Measurements from ENCODE around the gene CNTN4. TPM values are rescaled to one million over a fixed set of nuclear protein-coding genes. Genes with fewer than 3 reads are reported as not detected.

CNTN4 gene
- total RNA-seq, 6 experiments from 2014 or later, result 1.5 to 3.9 (median 1.7) TPM

DNA sequence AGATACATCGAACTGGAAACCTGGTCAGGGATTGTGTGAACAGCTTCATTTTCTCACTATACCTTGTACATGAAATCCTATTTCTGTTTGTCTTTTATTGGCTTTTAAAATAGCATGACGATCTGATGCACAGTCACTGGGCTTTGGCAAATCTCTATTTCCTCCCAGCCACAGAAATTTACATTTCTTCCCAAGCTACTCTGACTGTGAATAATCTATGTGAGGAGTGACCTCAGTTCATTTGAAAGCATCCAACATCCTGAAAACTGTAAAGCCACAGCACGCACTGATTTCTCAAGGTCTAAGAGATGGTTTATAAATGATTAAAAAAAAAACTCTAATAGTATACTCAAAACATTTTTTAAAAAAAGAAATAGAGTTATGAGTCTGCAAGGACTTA lies 561.2 kb downstream of the CNTN4 start:
- Histone ChIP-seq H3K4me3 (no peak overlapping the region), H3K4me1 (no peaks in the 10 kb centered on the region), H3K27ac (no peak overlapping the region), H3K27me3 (no peaks in the 10 kb centered on the region), H3K9me3 (no peaks in the 10 kb centered on the region), H3K36me3 (no peaks in the 10 kb centered on the region)
- no peak for DNase-seq
- no peak for ATAC-seq
- intact Hi-C loops (cut with DNase I), result no loop called here
- 33% methylated on average over 3 of the region's 3 CpGs for WGBS (ENCODE audit: insufficient coverage, low coverage, low lambda C conversion rate, missing lambda C conversion rate)
- TF ChIP-seq POLR2A (IDR thresholded peaks at IDR 0.05), result no peak
- TF ChIP-seq, protein P1, sequence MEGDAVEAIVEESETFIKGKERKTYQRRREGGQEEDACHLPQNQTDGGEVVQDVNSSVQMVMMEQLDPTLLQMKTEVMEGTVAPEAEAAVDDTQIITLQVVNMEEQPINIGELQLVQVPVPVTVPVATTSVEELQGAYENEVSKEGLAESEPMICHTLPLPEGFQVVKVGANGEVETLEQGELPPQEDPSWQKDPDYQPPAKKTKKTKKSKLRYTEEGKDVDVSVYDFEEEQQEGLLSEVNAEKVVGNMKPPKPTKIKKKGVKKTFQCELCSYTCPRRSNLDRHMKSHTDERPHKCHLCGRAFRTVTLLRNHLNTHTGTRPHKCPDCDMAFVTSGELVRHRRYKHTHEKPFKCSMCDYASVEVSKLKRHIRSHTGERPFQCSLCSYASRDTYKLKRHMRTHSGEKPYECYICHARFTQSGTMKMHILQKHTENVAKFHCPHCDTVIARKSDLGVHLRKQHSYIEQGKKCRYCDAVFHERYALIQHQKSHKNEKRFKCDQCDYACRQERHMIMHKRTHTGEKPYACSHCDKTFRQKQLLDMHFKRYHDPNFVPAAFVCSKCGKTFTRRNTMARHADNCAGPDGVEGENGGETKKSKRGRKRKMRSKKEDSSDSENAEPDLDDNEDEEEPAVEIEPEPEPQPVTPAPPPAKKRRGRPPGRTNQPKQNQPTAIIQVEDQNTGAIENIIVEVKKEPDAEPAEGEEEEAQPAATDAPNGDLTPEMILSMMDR (IDR thresholded peaks at IDR 0.05), result no peak

DNA sequence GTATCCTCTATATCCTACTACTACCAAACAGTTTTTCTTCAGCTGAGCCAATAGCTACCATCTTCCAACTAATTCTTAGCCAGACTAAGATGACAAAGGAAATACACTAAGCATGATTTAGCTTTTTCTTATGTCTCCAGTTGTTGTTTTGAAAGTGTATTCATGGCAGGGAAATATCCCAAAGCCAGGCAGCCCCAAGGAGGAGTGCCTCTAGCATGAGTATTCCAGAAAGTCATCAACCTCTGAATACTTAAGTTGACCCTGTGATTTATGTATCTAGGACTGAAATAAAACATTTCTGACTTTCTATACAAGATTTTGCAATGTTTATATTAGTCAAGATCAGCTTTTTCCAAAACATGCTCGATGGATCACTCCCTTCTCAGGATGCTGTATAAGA lies 562.4 kb downstream of the CNTN4 start:
- no peak for TF ChIP-seq POLR2A (IDR thresholded peaks at IDR 0.05)
- TF ChIP-seq, protein P1 (IDR thresholded peaks at IDR 0.05), result no peak
- Histone ChIP-seq H3K27me3 (no peaks in the 10 kb centered on the region), H3K4me3 (no peak overlapping the region), H3K4me1 (no peaks in the 10 kb centered on the region), H3K9me3 (no peaks in the 10 kb centered on the region), H3K27ac (no peak overlapping the region), H3K36me3 (no peaks in the 10 kb centered on the region)
- DNase-seq (no peak), ATAC-seq (no peak)
- intact Hi-C loops (cut with DNase I), result no loop called here
- 50% methylated on average over 1 of the region's 1 CpG for WGBS (ENCODE audit: insufficient coverage, low coverage, low lambda C conversion rate, missing lambda C conversion rate)

DNA sequence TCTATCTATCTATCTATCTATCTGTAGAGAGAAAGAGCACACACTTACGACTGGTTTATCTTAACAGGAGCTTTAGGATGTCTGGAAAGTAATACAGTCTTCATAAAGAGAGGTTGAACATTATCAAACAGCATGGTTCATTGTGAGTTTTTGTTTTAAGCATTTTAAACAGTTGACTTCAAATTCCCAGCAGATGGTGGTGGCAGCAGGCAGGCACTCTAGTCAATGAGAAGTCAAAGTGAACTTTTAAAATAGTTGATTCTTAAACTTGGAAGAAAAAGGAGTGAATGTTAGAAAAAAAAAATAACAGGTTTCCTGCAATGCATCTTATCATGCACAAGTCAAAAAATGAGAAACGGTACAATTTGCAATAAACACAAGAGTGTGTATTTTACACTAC lies 578.8 kb downstream of the CNTN4 start:
- H3K27ac ChIP-seq, result no peak overlapping the region
- intact Hi-C loops (cut with DNase I), result no loop called here
- TF ChIP-seq POLR2A (IDR thresholded peaks at IDR 0.05), result no peak
- TF ChIP-seq, protein P1 (IDR thresholded peaks at IDR 0.05), result no peak
- no peaks in the 10 kb centered on the region for H3K36me3 ChIP-seq
- WGBS (ENCODE audit: insufficient coverage, low coverage, low lambda C conversion rate, missing lambda C conversion rate), result 42% methylated on average over 2 of the region's 2 CpGs
- H3K9me3 ChIP-seq, result no peaks in the 10 kb centered on the region
- ATAC-seq (no peak), DNase-seq (no peak)
- no peaks in the 10 kb centered on the region for H3K4me1 ChIP-seq
- H3K27me3 ChIP-seq, result no peaks in the 10 kb centered on the region
- H3K4me3 ChIP-seq, result no peak overlapping the region

DNA sequence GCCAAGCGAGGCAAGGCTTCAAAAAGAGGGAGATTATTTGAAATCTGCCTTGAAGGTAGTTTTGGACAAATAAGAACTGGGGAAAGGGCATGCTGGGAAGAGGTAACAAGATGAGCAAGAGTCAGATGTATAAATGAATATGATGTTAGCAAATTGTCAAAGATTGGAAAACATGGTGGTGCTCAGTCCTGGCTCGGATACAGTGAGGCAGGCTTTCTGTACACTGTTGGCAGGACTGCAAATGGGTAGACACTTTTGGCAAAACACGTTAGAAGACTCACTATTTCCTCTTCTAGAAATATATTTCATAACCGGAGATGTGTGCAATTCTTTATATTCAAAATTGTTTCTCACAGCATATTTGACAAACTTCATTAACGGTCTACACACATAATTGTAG lies 581.6 kb downstream of the CNTN4 start:
- Histone ChIP-seq H3K27me3 (no peaks in the 10 kb centered on the region), H3K36me3 (no peaks in the 10 kb centered on the region), H3K4me3 (no peak overlapping the region), H3K4me1 (no peaks in the 10 kb centered on the region), H3K9me3 (no peaks in the 10 kb centered on the region), H3K27ac (no peak overlapping the region)
- intact Hi-C loops (cut with DNase I), result no loop called here
- no peak for TF ChIP-seq POLR2A (IDR thresholded peaks at IDR 0.05)
- TF ChIP-seq, protein P1 (IDR thresholded peaks at IDR 0.05), result no peak
- DNase-seq (no peak), ATAC-seq (no peak)
- WGBS (ENCODE audit: insufficient coverage, low coverage, low lambda C conversion rate, missing lambda C conversion rate), result 59% methylated on average over 5 of the region's 5 CpGs

DNA sequence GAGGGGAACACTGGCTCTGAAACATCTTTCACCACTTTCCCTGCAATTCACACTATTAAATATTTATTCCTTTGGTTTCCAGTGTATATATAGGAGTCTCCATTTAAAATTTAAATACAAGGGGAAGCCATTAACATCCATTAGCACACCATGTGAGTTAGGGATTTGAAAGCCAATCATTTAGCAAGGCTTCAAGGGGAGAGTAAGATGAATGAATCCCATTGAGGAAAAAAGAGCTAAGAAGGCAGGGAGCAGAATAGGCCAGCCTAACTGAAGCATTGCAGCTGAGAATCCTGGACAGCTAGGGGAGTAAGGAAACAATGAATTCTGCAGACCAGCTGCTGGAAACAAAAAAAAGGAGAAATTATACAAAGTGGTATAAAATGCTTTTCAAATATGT lies 585.4 kb downstream of the CNTN4 start:
- Histone ChIP-seq H3K27ac (no peak overlapping the region), H3K4me3 (no peak overlapping the region), H3K9me3 (no peaks in the 10 kb centered on the region), H3K36me3 (no peaks in the 10 kb centered on the region), H3K27me3 (no peaks in the 10 kb centered on the region), H3K4me1 (no peaks in the 10 kb centered on the region)
- ATAC-seq (no peak), DNase-seq (no peak)
- intact Hi-C loops (cut with DNase I), result no loop called here
- TF ChIP-seq, protein P1 (IDR thresholded peaks at IDR 0.05), result no peak
- TF ChIP-seq POLR2A (IDR thresholded peaks at IDR 0.05), result no peak

Measured in right lobe of liver (tissue), 6 donors.